HG03342 (cell line): Measurements from ENCODE around the gene RAB20.
"Not testable (repeated sequence)": the region's sequence is repeated elsewhere in the genome, so short reads cannot be mapped to it uniquely, and the experiment has no call there.

Experiments
- ATAC-seq: cut with Tn5 transposase; IDR thresholded peaks from one replicate; pipeline ENCODE4 v1.9.1; 2021; ENCODE audit warnings: mild to moderate bottlenecking, moderate library complexity; ENCODE audit not compliant: unreplicated experiment

RAB20 gene

GRCh38 chr13:110555601-110556223 is 5.8 kb downstream of the RAB20 start:
- peak; percentile 61 for ATAC-seq

- ATAC-seq: no peak
Observed at GRCh38 chr13:110554946-110555345, 6.6 kb downstream of the RAB20 start.

GRCh38 chr13:110554227-110554836 is 7.2 kb downstream of the RAB20 start:
- ATAC-seq: no peak

GRCh38 chr13:110553417-110553816 is 8.1 kb downstream of the RAB20 start:
- ATAC-seq: no peak

GRCh38 chr13:110552767-110553166 is 8.8 kb downstream of the RAB20 start:
- ATAC-seq: no peak

- no peak for ATAC-seq
Observed at GRCh38 chr13:110551284-110551683, 10.2 kb downstream of the RAB20 start.

GRCh38 chr13:110549795-110550160 is 11.7 kb downstream of the RAB20 start:
- ATAC-seq: no peak

GRCh38 chr13:110548891-110549794 is 12.4 kb downstream of the RAB20 start:
- ATAC-seq: no peak

- no peak for ATAC-seq
Observed at GRCh38 chr13:110546926-110547325, 14.6 kb downstream of the RAB20 start.

GRCh38 chr13:110546378-110546777 is 15.1 kb downstream of the RAB20 start:
- ATAC-seq: no peak

- no peak for ATAC-seq
Observed at GRCh38 chr13:110542169-110542796, 19.2 kb downstream of the RAB20 start.

- ATAC-seq: no peak
Observed at GRCh38 chr13:110541526-110541920, 20.0 kb downstream of the RAB20 start.

- no peak for ATAC-seq
Observed at GRCh38 chr13:110540871-110541525, 20.5 kb downstream of the RAB20 start.

- no peak for ATAC-seq
Observed at GRCh38 chr13:110539894-110540293, 21.6 kb downstream of the RAB20 start.

GRCh38 chr13:110538632-110539031 is 22.9 kb downstream of the RAB20 start:
- peak; percentile 53 for ATAC-seq

GRCh38 chr13:110536006-110536693 is 25.4 kb downstream of the RAB20 start:
- ATAC-seq: no peak

GRCh38 chr13:110535526-110535925 is 26.0 kb downstream of the RAB20 start:
- ATAC-seq: no peak

GRCh38 chr13:110533771-110534670 is 27.5 kb downstream of the RAB20 start:
- ATAC-seq: no peak

- not testable (repeated sequence) for ATAC-seq
Observed at GRCh38 chr13:110532258-110532657, 29.3 kb downstream of the RAB20 start.
